GM12878 (cell line): ENCODE data around the gene HES7. TPM values are rescaled to one million over a fixed set of nuclear protein-coding genes. Genes with fewer than 3 reads are reported as not detected.

ENCODE experiments used
- ATF7 ChIP-seq: fragments of 450-650 bp; IDR thresholded peaks from 2 replicates; pipeline ENCODE4 v1.6.1; 2016; ENCODE audit warnings: low read depth, mild to moderate bottlenecking
- CEBPB ChIP-seq, 2 experiments: fragments of 150-350 bp in 1 of 2; IDR thresholded peaks; 2 replicates each; pipeline ENCODE4 v1.6.1; 2012 to 2014; ENCODE audit warnings: low read depth in 2 of 2, low read length in 2 of 2, borderline replicate concordance in 1 of 2, inconsistent platforms in 1 of 2
- CHD2 ChIP-seq: IDR thresholded peaks from 2 replicates; pipeline ENCODE4 v1.6.1; 2011; ENCODE audit warnings: low read depth, low read length, improper control_type of control experiment, borderline replicate concordance
- CREB1 ChIP-seq: IDR thresholded peaks from 2 replicates; pipeline ENCODE4 v1.6.1; 2012; ENCODE audit warnings: low read depth, mild to moderate bottlenecking, inconsistent platforms
- CREM ChIP-seq: IDR thresholded peaks from 2 replicates; pipeline ENCODE4 v1.6.1; 2014; ENCODE audit warnings: antibody characterized with exemption, low read depth
- KDM1A ChIP-seq: fragments of 200-600 bp; sonication (generic); IDR thresholded peaks from 2 replicates; pipeline ENCODE4 v1.6.1; 2016; ENCODE audit warnings: borderline replicate concordance
- POLR2AphosphoS2 ChIP-seq: IDR thresholded peaks from 2 replicates; pipeline ENCODE4 v1.6.1; 2011; ENCODE audit warnings: low read depth, mild to moderate bottlenecking, low read length, improper control_type of control experiment, moderate library complexity
- POU2F2 ChIP-seq: IDR thresholded peaks from 3 replicates; pipeline ENCODE4 v1.6.1; 2011; ENCODE audit warnings: low read depth, mild to moderate bottlenecking, low read length, borderline replicate concordance
- RAD51 ChIP-seq: fragments of 450-650 bp; IDR thresholded peaks from 2 replicates; pipeline ENCODE4 v1.6.1; 2016; ENCODE audit warnings: moderate library complexity, mild to moderate bottlenecking, inconsistent platforms
- SIN3A ChIP-seq: IDR thresholded peaks from 2 replicates; pipeline ENCODE4 v1.6.1; 2012; ENCODE audit warnings: low read depth, low read length, improper control_type of control experiment
- SREBF1 ChIP-seq: IDR thresholded peaks from 2 replicates; pipeline ENCODE4 v1.6.1; 2012; ENCODE audit warnings: mild to moderate bottlenecking, low read length
- STAT3 ChIP-seq: IDR thresholded peaks from 2 replicates; pipeline ENCODE4 v1.6.1; 2011; ENCODE audit warnings: low read depth, low read length, improper control_type of control experiment
- ZNF217 ChIP-seq: fragments of 450-650 bp; IDR thresholded peaks from 2 replicates; pipeline ENCODE4 v1.6.1; 2017; ENCODE audit warnings: antibody characterized with exemption, mild to moderate bottlenecking
- polyA plus RNA-seq, 11 experiments: library from polyadenylated mRNA; depleted of rRNA in 4 of 11; unstranded in 6 of 11; stranded (reverse) in 5 of 11; fragments of >200 nt; fragmentation: Nextera tagmentation in 4 of 11; fragmentation: Illumina TruSeq in 1 of 11; extraction: Ambion mirVana in 4 of 11; extraction: Trizol in 1 of 11; gene quantifications; 1 replicate in 1 of 11; 2 replicates in 10 of 11; pipeline versions ENCODE4 v1.2.1 to v1.2.3, GENCODE V29; 2011 to 2016; ENCODE audit warnings: inconsistent platforms in 2 of 11, missing spikeins in 2 of 11, low read depth in 1 of 11
- total RNA-seq, 4 experiments: library from RNA; depleted of rRNA in 3 of 4; stranded (reverse); fragments of >200 nt in 3 of 4; fragmentation: Illumina TruSeq in 1 of 4; extraction: Trizol in 1 of 4; gene quantifications; 2 replicates each; pipeline versions ENCODE4 v1.2.1 to v1.2.3, GENCODE V29; 2013 to 2021
- TF ChIP-seq, protein P1 (sequence below): fragments of 450-650 bp; IDR thresholded peaks from 2 replicates; pipeline ENCODE4 v1.6.1; 2018; ENCODE audit warnings: borderline replicate concordance, mild to moderate bottlenecking; ENCODE audit not compliant: partially characterized antibody
- TF ChIP-seq, protein P2 (sequence below), 3 experiments: IDR thresholded peaks in 2 of 3; conservative IDR thresholded peaks in 1 of 3; 2 replicates each; pipeline ENCODE4 v1.5.1; 2011; ENCODE audit warnings: low read depth in 3 of 3, low read length in 3 of 3, mild to moderate bottlenecking in 3 of 3, control low read depth in 2 of 3, moderate library complexity in 2 of 3, inconsistent platforms in 1 of 3, mixed read lengths in 1 of 3; ENCODE audit not compliant: control insufficient read depth in 2 of 3, insufficient read depth in 1 of 3; ENCODE audit errors: extremely low read depth in 1 of 3
- TF ChIP-seq, protein P3 (sequence below): IDR thresholded peaks from 2 replicates; pipeline ENCODE4 v1.6.1; 2011; ENCODE audit warnings: borderline replicate concordance, low read depth, mild to moderate bottlenecking, moderate library complexity, mixed read lengths, low read length; ENCODE audit not compliant: insufficient read depth; ENCODE audit errors: extremely low read length
- TF ChIP-seq, protein P4 (sequence below): fragments of 450-650 bp; IDR thresholded peaks from 2 replicates; pipeline ENCODE4 v1.6.1; 2017; ENCODE audit warnings: mild to moderate bottlenecking, low read depth, inconsistent platforms; ENCODE audit not compliant: poor library complexity, severe bottlenecking
- TF ChIP-seq, protein P5 (sequence below): IDR thresholded peaks from 2 replicates; pipeline ENCODE4 v1.6.1; 2012; ENCODE audit warnings: low read length, inconsistent platforms
- TF ChIP-seq, protein P6 (sequence below): fragments of 450-650 bp; IDR thresholded peaks from 2 replicates; pipeline ENCODE4 v1.6.1; 2014; ENCODE audit warnings: mild to moderate bottlenecking

The HES7 gene
- total and polyA plus RNA-seq, 10 of the 15 experiments (the other 5 are each of a cell fraction or from before 2014, with no cell fraction given): 0.07 to 1.3 (median 0.63) TPM; not detected in 4

DNA sequence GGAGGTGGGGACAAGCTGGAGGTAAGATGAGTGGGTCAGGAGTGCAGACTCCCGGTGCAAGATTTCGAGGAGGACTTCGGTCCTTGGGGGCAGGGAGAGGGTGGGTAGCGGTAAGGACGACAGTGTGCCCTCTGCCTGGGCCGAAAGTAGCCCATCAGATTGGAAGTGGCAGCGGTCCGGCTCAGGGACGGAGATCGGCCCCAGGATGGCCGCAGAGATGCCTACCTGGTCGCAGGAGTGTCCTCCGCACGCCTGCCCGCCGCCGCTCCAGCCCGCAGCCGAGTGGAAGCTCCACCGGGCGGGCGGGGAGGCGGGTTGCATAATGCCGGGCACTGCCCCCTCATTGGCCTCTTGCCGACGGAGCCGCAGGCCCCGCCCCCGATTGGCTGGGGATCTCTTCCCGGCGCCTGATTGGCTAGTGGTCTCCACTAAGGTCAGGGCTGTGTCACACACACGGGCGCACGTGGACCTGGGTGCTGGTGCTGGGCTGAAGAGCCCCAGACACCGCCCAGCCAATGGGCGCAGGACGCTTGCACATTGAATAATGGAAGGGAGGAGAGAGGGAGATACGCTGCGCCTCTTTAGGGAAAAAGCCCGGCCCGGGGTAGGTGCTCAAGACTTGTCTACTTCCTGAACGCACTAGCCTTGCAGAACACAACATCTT is 28.3 kb upstream of the HES7 start, which contains the start of gene PER1 (continued):
- TF ChIP-seq, protein P1, sequence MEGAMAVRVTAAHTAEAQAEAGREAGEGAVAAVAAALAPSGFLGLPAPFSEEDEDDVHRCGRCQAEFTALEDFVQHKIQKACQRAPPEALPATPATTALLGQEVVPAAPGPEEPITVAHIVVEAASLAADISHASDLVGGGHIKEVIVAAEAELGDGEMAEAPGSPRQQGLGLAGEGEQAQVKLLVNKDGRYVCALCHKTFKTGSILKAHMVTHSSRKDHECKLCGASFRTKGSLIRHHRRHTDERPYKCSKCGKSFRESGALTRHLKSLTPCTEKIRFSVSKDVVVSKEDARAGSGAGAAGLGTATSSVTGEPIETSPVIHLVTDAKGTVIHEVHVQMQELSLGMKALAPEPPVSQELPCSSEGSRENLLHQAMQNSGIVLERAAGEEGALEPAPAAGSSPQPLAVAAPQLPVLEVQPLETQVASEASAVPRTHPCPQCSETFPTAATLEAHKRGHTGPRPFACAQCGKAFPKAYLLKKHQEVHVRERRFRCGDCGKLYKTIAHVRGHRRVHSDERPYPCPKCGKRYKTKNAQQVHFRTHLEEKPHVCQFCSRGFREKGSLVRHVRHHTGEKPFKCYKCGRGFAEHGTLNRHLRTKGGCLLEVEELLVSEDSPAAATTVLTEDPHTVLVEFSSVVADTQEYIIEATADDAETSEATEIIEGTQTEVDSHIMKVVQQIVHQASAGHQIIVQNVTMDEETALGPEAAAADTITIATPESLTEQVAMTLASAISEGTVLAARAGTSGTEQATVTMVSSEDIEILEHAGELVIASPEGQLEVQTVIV: no peak
- peak; percentile 33; the same call in 1 of the 2 replicates for TF ChIP-seq CREM
- TF ChIP-seq ATF7: no peak
- peak; percentile 67 for TF ChIP-seq CREB1
- no peak for TF ChIP-seq ZNF217
- TF ChIP-seq POU2F2: peak; percentile 75; the same call in 1 of the 3 replicates
- no peak for TF ChIP-seq KDM1A
- TF ChIP-seq, protein P2, sequence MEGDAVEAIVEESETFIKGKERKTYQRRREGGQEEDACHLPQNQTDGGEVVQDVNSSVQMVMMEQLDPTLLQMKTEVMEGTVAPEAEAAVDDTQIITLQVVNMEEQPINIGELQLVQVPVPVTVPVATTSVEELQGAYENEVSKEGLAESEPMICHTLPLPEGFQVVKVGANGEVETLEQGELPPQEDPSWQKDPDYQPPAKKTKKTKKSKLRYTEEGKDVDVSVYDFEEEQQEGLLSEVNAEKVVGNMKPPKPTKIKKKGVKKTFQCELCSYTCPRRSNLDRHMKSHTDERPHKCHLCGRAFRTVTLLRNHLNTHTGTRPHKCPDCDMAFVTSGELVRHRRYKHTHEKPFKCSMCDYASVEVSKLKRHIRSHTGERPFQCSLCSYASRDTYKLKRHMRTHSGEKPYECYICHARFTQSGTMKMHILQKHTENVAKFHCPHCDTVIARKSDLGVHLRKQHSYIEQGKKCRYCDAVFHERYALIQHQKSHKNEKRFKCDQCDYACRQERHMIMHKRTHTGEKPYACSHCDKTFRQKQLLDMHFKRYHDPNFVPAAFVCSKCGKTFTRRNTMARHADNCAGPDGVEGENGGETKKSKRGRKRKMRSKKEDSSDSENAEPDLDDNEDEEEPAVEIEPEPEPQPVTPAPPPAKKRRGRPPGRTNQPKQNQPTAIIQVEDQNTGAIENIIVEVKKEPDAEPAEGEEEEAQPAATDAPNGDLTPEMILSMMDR (IDR thresholded peaks at IDR 0.05 in 2 of 3, conservative IDR thresholded peaks at IDR 0.05 in 1 of 3; ENCODE audit: control insufficient read depth in 2 of 3, extremely low read depth in 1 of 3, insufficient read depth in 1 of 3, low read depth in 3 of 3, low read length in 3 of 3): no peak
- TF ChIP-seq, protein P3, sequence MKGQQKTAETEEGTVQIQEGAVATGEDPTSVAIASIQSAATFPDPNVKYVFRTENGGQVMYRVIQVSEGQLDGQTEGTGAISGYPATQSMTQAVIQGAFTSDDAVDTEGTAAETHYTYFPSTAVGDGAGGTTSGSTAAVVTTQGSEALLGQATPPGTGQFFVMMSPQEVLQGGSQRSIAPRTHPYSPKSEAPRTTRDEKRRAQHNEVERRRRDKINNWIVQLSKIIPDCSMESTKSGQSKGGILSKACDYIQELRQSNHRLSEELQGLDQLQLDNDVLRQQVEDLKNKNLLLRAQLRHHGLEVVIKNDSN: no peak
- no peak for TF ChIP-seq STAT3
- TF ChIP-seq, protein P4, sequence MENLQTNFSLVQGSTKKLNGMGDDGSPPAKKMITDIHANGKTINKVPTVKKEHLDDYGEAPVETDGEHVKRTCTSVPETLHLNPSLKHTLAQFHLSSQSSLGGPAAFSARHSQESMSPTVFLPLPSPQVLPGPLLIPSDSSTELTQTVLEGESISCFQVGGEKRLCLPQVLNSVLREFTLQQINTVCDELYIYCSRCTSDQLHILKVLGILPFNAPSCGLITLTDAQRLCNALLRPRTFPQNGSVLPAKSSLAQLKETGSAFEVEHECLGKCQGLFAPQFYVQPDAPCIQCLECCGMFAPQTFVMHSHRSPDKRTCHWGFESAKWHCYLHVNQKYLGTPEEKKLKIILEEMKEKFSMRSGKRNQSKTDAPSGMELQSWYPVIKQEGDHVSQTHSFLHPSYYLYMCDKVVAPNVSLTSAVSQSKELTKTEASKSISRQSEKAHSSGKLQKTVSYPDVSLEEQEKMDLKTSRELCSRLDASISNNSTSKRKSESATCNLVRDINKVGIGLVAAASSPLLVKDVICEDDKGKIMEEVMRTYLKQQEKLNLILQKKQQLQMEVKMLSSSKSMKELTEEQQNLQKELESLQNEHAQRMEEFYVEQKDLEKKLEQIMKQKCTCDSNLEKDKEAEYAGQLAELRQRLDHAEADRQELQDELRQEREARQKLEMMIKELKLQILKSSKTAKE: no peak
- TF ChIP-seq POLR2AphosphoS2: peak; percentile 86; the same call in 1 of the 2 replicates
- TF ChIP-seq, protein P5, sequence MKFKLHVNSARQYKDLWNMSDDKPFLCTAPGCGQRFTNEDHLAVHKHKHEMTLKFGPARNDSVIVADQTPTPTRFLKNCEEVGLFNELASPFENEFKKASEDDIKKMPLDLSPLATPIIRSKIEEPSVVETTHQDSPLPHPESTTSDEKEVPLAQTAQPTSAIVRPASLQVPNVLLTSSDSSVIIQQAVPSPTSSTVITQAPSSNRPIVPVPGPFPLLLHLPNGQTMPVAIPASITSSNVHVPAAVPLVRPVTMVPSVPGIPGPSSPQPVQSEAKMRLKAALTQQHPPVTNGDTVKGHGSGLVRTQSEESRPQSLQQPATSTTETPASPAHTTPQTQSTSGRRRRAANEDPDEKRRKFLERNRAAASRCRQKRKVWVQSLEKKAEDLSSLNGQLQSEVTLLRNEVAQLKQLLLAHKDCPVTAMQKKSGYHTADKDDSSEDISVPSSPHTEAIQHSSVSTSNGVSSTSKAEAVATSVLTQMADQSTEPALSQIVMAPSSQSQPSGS: no peak
- TF ChIP-seq SIN3A: 0 out of 2 replicates have a peak, but pooled peaks have one; percentile 21
- no peak for TF ChIP-seq RAD51
- peak in 1 of 2 experiments; percentile 56; a peak in 1 of 4 replicates for TF ChIP-seq CEBPB (IDR thresholded peaks at IDR 0.05; ENCODE audit: borderline replicate concordance in 1 of 2, low read depth in 2 of 2, low read length in 2 of 2)
- peak; percentile 39; the same call in 1 of the 2 replicates for TF ChIP-seq CHD2
- TF ChIP-seq, protein P6, sequence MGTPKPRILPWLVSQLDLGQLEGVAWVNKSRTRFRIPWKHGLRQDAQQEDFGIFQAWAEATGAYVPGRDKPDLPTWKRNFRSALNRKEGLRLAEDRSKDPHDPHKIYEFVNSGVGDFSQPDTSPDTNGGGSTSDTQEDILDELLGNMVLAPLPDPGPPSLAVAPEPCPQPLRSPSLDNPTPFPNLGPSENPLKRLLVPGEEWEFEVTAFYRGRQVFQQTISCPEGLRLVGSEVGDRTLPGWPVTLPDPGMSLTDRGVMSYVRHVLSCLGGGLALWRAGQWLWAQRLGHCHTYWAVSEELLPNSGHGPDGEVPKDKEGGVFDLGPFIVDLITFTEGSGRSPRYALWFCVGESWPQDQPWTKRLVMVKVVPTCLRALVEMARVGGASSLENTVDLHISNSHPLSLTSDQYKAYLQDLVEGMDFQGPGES: 0 out of 2 replicates have a peak, but pooled peaks have one; percentile 15
- TF ChIP-seq SREBF1: no peak
